GM12878 (cell line): Measurements from ENCODE around the gene HMGB1. TPM values are rescaled to one million over a fixed set of nuclear protein-coding genes. Genes with fewer than 3 reads are reported as not detected.
A peak's percentile ranks its signal among the peaks of the same experiment; 100 is the strongest.

Experiments
- ATAC-seq: fragments of 200-7000 bp; cut with Tn5 transposase; 3 replicates; pipeline ENCODE4 v1.9.1; 2020; ENCODE audit warnings: mild to moderate bottlenecking, moderate library complexity
- BruUV-seq: library from RNA; stranded (reverse); fragments of 400-500 nt; replicated peaks from 2 replicates; lab custom pipeline; 2021; lab: Mats Ljungman, UMichigan
- CTCF ChIA-PET: fragments of 300-600 bp; sonication (Branson Sonifier 250); formaldehyde crosslinking; extraction: SDS; loops from one replicate; lab custom pipeline; 2021; ENCODE audit warnings: inconsistent platforms; lab: Yijun Ruan, JAX
- POLR2A ChIA-PET: fragments of 350-600 bp; formaldehyde crosslinking; extraction: SDS; loops from one replicate; lab custom pipeline; 2021; ENCODE audit warnings: inconsistent platforms; lab: Charles Lee
- RAD21 ChIA-PET: fragments of 300-600 bp; sonication (Branson Sonifier 250); formaldehyde crosslinking; loops from one replicate; lab custom pipeline; 2023; ENCODE audit warnings: antibody characterized with exemption; ENCODE audit not compliant: unreplicated experiment; lab: Charles Lee
- SMC1A ChIA-PET: fragments of 300-600 bp; sonication (Branson Sonifier 250); formaldehyde crosslinking; loops from one replicate; lab custom pipeline; 2023; ENCODE audit not compliant: unreplicated experiment, uncharacterized antibody; lab: Charles Lee
- DNase-seq: peaks from one replicate; pipeline ENCODE4 v3.0.0-alpha.2; 2011; ENCODE audit warnings: low read depth, low spot score
- FAIRE-seq: peaks from 3 replicates; lab custom pipeline; 2011; peaks lifted over from hg19 to GRCh38; lab: Jason Lieb, UNC
- H2AFZ ChIP-seq: 2 replicates; pipeline ENCODE4 v1.6.0; 2011; ENCODE audit warnings: low read depth, low read length, control low read depth; ENCODE audit not compliant: control insufficient read depth
- H3K27ac ChIP-seq: 2 replicates; pipeline ENCODE4 v1.5.1; 2011; ENCODE audit warnings: control low read depth; ENCODE audit not compliant: control insufficient read depth, insufficient read depth
- H3K27me3 ChIP-seq, 2 experiments: replicated peaks in 1 of 2; 2 replicates each; pipeline versions ENCODE4 v1.6.0 to v1.6.1; 2011; ENCODE audit warnings: low read length in 1 of 2; ENCODE audit not compliant: control insufficient read depth in 2 of 2, insufficient read depth in 2 of 2
- H3K36me3 ChIP-seq, 2 experiments: 2 replicates each; pipeline ENCODE4 v1.5.1; 2011; ENCODE audit warnings: low read length in 1 of 2; ENCODE audit not compliant: control insufficient read depth in 2 of 2, insufficient read depth in 2 of 2
- H3K4me1 ChIP-seq: 2 replicates; pipeline ENCODE4 v1.6.1; 2011; ENCODE audit warnings: mild to moderate bottlenecking, low read length, moderate library complexity, mixed read lengths; ENCODE audit not compliant: control insufficient read depth, insufficient read depth
- H3K4me2 ChIP-seq: 2 replicates; pipeline ENCODE4 v1.6.0; 2011; ENCODE audit warnings: control low read depth; ENCODE audit not compliant: control insufficient read depth, insufficient read depth
- H3K4me3 ChIP-seq: fragments of 200-600 bp; sonication (generic); 2 replicates; pipeline ENCODE4 v1.5.1; 2016
- H3K79me2 ChIP-seq: 2 replicates; pipeline ENCODE4 v1.6.0; 2011; ENCODE audit warnings: low read length; ENCODE audit not compliant: control insufficient read depth, insufficient read depth
- H3K9ac ChIP-seq: 2 replicates; pipeline ENCODE4 v1.8.0; 2011; ENCODE audit warnings: low read length, control low read depth, mixed read lengths; ENCODE audit not compliant: control insufficient read depth, insufficient read depth
- H3K9me3 ChIP-seq: replicated peaks from 3 replicates; pipeline ENCODE4 v1.5.1; 2011; ENCODE audit warnings: mild to moderate bottlenecking, low read length; ENCODE audit not compliant: control insufficient read depth, insufficient read depth
- H4K20me1 ChIP-seq: 2 replicates; pipeline ENCODE4 v1.6.0; 2011; ENCODE audit not compliant: control insufficient read depth, insufficient read depth
- ATF7 ChIP-seq: fragments of 450-650 bp; IDR thresholded peaks from 2 replicates; pipeline ENCODE4 v1.6.1; 2016; ENCODE audit warnings: low read depth, mild to moderate bottlenecking
- CEBPB ChIP-seq, 2 experiments: fragments of 150-350 bp in 1 of 2; IDR thresholded peaks; 2 replicates each; pipeline ENCODE4 v1.6.1; 2012 to 2014; ENCODE audit warnings: low read depth in 2 of 2, low read length in 2 of 2, borderline replicate concordance in 1 of 2, inconsistent platforms in 1 of 2
- CREM ChIP-seq: IDR thresholded peaks from 2 replicates; pipeline ENCODE4 v1.6.1; 2014; ENCODE audit warnings: antibody characterized with exemption, low read depth
- FOXM1 ChIP-seq: IDR thresholded peaks from 2 replicates; pipeline ENCODE4 v1.6.1; 2012; ENCODE audit warnings: low read depth, mild to moderate bottlenecking, inconsistent platforms, low read length, moderate library complexity
- IKZF2 ChIP-seq, 2 experiments: fragments of 450-650 bp; IDR thresholded peaks; 2 replicates each; pipeline ENCODE4 v1.6.1; 2017; ENCODE audit warnings: mild to moderate bottlenecking in 2 of 2, moderate library complexity in 2 of 2
- NR2C1 ChIP-seq: fragments of 450-650 bp; IDR thresholded peaks from 2 replicates; pipeline ENCODE4 v1.6.1; 2017; ENCODE audit warnings: antibody characterized with exemption, mild to moderate bottlenecking, moderate library complexity
- NRF1 ChIP-seq: conservative IDR thresholded peaks from 2 replicates; pipeline ENCODE4 v1.6.1; 2011; ENCODE audit warnings: mild to moderate bottlenecking, low read depth, low read length, improper control_type of control experiment
- RCOR1 ChIP-seq: conservative IDR thresholded peaks from 2 replicates; pipeline ENCODE4 v1.6.1; 2012; ENCODE audit warnings: low read depth, low read length, improper control_type of control experiment
- SMAD5 ChIP-seq: IDR thresholded peaks from 2 replicates; pipeline ENCODE4 v1.6.1; 2016; ENCODE audit warnings: antibody characterized with exemption, low read depth
- SMC3 ChIP-seq: IDR thresholded peaks from 2 replicates; pipeline ENCODE4 v1.6.1; 2011; ENCODE audit warnings: low read length, improper control_type of control experiment, borderline replicate concordance
- SP1 ChIP-seq: IDR thresholded peaks from one replicate; pipeline ENCODE4 v1.6.1; 2011; ENCODE audit warnings: low read depth, low read length
- ZNF274 ChIP-seq: IDR thresholded peaks from one replicate; pipeline ENCODE4 v1.8.0; 2011; ENCODE audit not compliant: insufficient read length, insufficient read depth
- WGBS: methylation state at CpG from one replicate; pipeline ENCODE4 v1.1.6; 2016; ENCODE audit warnings: low lambda C conversion rate; ENCODE audit not compliant: insufficient replicate concordance, insufficient coverage; ENCODE audit errors: missing lambda C conversion rate; 5-methylcytosine and 5-hydroxymethylcytosine counted together
- in situ Hi-C: fragments of 300-500 bp; cut with MboI; formaldehyde crosslinking; loops from 9 replicates; pipeline ENCODE4 v1.14.3; 2018; ENCODE audit warnings: mixed read lengths
- intact Hi-C: fragments of 100-400 bp; cut with micrococcal nuclease; formaldehyde crosslinking; loops from one replicate; pipeline ENCODE4 v1.14.2; 2022; ENCODE audit not compliant: unreplicated experiment
- polyA plus RNA-seq, 11 experiments: library from polyadenylated mRNA; depleted of rRNA in 4 of 11; unstranded in 6 of 11; stranded (reverse) in 5 of 11; fragments of >200 nt; fragmentation: Nextera tagmentation in 4 of 11; fragmentation: Illumina TruSeq in 1 of 11; extraction: Ambion mirVana in 4 of 11; extraction: Trizol in 1 of 11; gene quantifications; 1 replicate in 1 of 11; 2 replicates in 10 of 11; pipeline versions ENCODE4 v1.2.1 to v1.2.3, GENCODE V29; 2011 to 2016; ENCODE audit warnings: inconsistent platforms in 2 of 11, missing spikeins in 2 of 11, low read depth in 1 of 11
- total RNA-seq, 4 experiments: library from RNA; depleted of rRNA in 3 of 4; stranded (reverse); fragments of >200 nt in 3 of 4; fragmentation: Illumina TruSeq in 1 of 4; extraction: Trizol in 1 of 4; gene quantifications; 2 replicates each; pipeline versions ENCODE4 v1.2.1 to v1.2.3, GENCODE V29; 2013 to 2021
- TF ChIP-seq, protein P1 (sequence below), 3 experiments: IDR thresholded peaks in 2 of 3; conservative IDR thresholded peaks in 1 of 3; 2 replicates each; pipeline ENCODE4 v1.5.1; 2011; ENCODE audit warnings: low read depth in 3 of 3, low read length in 3 of 3, mild to moderate bottlenecking in 3 of 3, control low read depth in 2 of 3, moderate library complexity in 2 of 3, inconsistent platforms in 1 of 3, mixed read lengths in 1 of 3; ENCODE audit not compliant: control insufficient read depth in 2 of 3, insufficient read depth in 1 of 3; ENCODE audit errors: extremely low read depth in 1 of 3
- TF ChIP-seq, protein P2 (sequence below): fragments of 450-650 bp; formaldehyde crosslinking; IDR thresholded peaks from 2 replicates; pipeline ENCODE4 v1.4.0; 2020; ENCODE audit warnings: mild to moderate bottlenecking, moderate library complexity

HMGB1 gene
- total and polyA plus RNA-seq, 10 of the 15 experiments (the other 5 are each of a cell fraction or from before 2014, with no cell fraction given) = 365 to 2,529 (median 1,396) TPM

DNA sequence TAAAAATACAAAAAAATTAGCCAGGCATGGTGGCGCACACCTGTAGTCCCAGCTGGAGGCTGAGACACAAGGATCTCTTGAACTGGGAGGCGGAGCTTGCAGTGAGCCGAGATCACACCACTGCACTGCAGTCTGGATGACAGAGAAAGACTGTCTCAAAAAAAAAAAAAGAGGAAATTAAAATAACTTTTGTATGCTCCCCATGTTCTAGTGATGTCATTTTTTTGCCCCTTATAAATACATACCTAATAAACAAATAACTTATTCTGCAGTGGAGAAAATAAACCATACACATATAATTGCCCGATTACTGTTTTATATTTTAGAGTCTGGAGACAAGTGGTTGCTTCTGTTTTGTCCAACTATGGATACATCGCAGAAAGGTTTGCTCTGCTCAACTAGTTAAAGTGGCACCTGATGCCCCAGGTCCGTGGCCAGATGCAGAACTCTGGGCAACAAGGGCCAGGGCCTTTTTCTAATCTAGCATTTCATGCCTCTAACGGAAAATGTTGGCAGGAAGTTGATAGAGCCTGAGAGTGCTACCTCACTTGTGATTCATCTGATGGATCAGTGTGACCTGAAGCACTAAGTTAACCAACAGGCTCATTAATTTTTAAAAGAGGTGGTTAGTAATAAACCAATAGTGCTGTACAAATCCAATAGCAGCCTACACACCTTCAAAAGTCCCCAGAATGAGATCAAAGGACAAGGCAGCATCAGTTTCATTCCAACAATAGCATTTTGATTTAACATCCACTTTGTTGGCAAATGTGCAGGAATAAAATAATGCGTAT, 24.6 kb downstream of the HMGB1 start:
- Histone ChIP-seq H3K79me2 (peaks cover 1% of the 10 kb centered on the region; the same call in 1 of the 2 replicates), H3K4me1 (peaks cover 40% of the 10 kb centered on the region), H4K20me1 (no peaks in the 10 kb centered on the region), H3K9ac (no peak overlapping the region), H3K27ac (no peak overlapping the region), H3K4me2 (no peak overlapping the region), H3K4me3 (no peak overlapping the region), H3K9me3 (no peaks in the 10 kb centered on the region; the same call in 2 of the 3 replicates), H3K27me3 (no peaks in the 10 kb centered on the region), H3K36me3 (no peaks in the 10 kb centered on the region), H2AFZ (peak overlapping the region; percentile 43; the same call in 1 of the 2 replicates)
- ChIA-PET CTCF (interaction anchor here (1.1 to 6.5 kb wide), 5 partner anchors 10 to 90 kb away, joined by 3 to 61 read pairs (median 5); no protein-coding TSS in a partner anchor), SMC1A (interaction anchor here (0.9 to 9.1 kb wide), 11 partner anchors 10 to 299 kb away, joined by 3 to 155 read pairs (median 22); no protein-coding TSS in a partner anchor), POLR2A (interaction anchor here (1.2 to 5.6 kb wide), 5 partner anchors 11 to 67 kb away, joined by 3 to 57 read pairs (median 4); no protein-coding TSS in a partner anchor), RAD21 (interaction anchor here (0.7 to 7.4 kb wide), 9 partner anchors 11 to 309 kb away, joined by 3 to 89 read pairs (median 10); partner anchors contain the start of gene UBE2L5)
- in situ Hi-C loops (no loop called here), intact Hi-C loops (loop anchor here (2.0 kb wide), 1 partner anchor 18 kb away; the partner anchor contains the start of gene UBE2L5)
- FAIRE-seq (no peak), ATAC-seq (peak; percentile 33), DNase-seq (no peak)
- BruUV-seq = no TSS peak
- WGBS = 55% methylated on average over 8 of the region's 8 CpGs
- TF ChIP-seq ATF7 (peak; percentile 36; the same call in 1 of the 2 replicates), NR2C1 (no peak), ZNF274 (no peak), SMC3 (no peak), FOXM1 (no peak), IKZF2 (IDR thresholded peaks at IDR 0.05) (0 out of 4 replicates have a peak, but pooled peaks of 1 of the 2 experiments have one; percentile 19), SP1 (no peak), CREM (no peak), NRF1 (no peak), RCOR1 (no peak), CEBPB (IDR thresholded peaks at IDR 0.05; ENCODE audit: borderline replicate concordance in 1 of 2, low read depth in 2 of 2, low read length in 2 of 2) (no peak), SMAD5 (no peak)
- TF ChIP-seq, protein P1, sequence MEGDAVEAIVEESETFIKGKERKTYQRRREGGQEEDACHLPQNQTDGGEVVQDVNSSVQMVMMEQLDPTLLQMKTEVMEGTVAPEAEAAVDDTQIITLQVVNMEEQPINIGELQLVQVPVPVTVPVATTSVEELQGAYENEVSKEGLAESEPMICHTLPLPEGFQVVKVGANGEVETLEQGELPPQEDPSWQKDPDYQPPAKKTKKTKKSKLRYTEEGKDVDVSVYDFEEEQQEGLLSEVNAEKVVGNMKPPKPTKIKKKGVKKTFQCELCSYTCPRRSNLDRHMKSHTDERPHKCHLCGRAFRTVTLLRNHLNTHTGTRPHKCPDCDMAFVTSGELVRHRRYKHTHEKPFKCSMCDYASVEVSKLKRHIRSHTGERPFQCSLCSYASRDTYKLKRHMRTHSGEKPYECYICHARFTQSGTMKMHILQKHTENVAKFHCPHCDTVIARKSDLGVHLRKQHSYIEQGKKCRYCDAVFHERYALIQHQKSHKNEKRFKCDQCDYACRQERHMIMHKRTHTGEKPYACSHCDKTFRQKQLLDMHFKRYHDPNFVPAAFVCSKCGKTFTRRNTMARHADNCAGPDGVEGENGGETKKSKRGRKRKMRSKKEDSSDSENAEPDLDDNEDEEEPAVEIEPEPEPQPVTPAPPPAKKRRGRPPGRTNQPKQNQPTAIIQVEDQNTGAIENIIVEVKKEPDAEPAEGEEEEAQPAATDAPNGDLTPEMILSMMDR (IDR thresholded peaks at IDR 0.05 in 2 of 3, conservative IDR thresholded peaks at IDR 0.05 in 1 of 3; ENCODE audit: control insufficient read depth in 2 of 3, extremely low read depth in 1 of 3, insufficient read depth in 1 of 3, low read depth in 3 of 3, low read length in 3 of 3) = no peak
- TF ChIP-seq, protein P2, sequence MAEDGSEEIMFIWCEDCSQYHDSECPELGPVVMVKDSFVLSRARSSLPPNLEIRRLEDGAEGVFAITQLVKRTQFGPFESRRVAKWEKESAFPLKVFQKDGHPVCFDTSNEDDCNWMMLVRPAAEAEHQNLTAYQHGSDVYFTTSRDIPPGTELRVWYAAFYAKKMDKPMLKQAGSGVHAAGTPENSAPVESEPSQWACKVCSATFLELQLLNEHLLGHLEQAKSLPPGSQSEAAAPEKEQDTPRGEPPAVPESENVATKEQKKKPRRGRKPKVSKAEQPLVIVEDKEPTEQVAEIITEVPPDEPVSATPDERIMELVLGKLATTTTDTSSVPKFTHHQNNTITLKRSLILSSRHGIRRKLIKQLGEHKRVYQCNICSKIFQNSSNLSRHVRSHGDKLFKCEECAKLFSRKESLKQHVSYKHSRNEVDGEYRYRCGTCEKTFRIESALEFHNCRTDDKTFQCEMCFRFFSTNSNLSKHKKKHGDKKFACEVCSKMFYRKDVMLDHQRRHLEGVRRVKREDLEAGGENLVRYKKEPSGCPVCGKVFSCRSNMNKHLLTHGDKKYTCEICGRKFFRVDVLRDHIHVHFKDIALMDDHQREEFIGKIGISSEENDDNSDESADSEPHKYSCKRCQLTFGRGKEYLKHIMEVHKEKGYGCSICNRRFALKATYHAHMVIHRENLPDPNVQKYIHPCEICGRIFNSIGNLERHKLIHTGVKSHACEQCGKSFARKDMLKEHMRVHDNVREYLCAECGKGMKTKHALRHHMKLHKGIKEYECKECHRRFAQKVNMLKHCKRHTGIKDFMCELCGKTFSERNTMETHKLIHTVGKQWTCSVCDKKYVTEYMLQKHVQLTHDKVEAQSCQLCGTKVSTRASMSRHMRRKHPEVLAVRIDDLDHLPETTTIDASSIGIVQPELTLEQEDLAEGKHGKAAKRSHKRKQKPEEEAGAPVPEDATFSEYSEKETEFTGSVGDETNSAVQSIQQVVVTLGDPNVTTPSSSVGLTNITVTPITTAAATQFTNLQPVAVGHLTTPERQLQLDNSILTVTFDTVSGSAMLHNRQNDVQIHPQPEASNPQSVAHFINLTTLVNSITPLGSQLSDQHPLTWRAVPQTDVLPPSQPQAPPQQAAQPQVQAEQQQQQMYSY (CRISPR knock-in tag) = no peak
